Bronchial epithelial cell (primary cell): ENCODE data around the gene NUDT3. TPM values are rescaled to one million over a fixed set of nuclear protein-coding genes. Genes with fewer than 3 reads are reported as not detected.

Source experiments
- DNase-seq: peaks from one replicate; pipeline ENCODE4 v3.0.0-alpha.2; 2010; ENCODE audit warnings: low read depth
- FAIRE-seq: peaks from 2 replicates; lab custom pipeline; 2011; peaks lifted over from hg19 to GRCh38; lab: Jason Lieb, UNC
- H3K27me3 ChIP-seq: 2 replicates; pipeline ENCODE4 v1.5.1; 2011; ENCODE audit warnings: low read length; ENCODE audit not compliant: control insufficient read depth, insufficient read depth
- H3K36me3 ChIP-seq: 2 replicates; pipeline ENCODE4 v1.5.1; 2011; ENCODE audit warnings: low read length; ENCODE audit not compliant: control insufficient read depth, insufficient read depth
- H3K4me3 ChIP-seq: 2 replicates; pipeline ENCODE4 v1.5.1; 2011; ENCODE audit warnings: mild to moderate bottlenecking, low read depth, low read length, control low read depth
- total RNA-seq: library from RNA; depleted of rRNA; stranded (reverse); fragments of >200 nt; gene quantifications from 2 replicates; pipeline ENCODE4 v1.2.1, GENCODE V29; 2014
- TF ChIP-seq, protein P1 (sequence below): IDR thresholded peaks from 2 replicates; pipeline ENCODE4 v1.5.1; 2011; ENCODE audit warnings: mild to moderate bottlenecking, moderate library complexity, low read length, control low read depth, inconsistent platforms; ENCODE audit not compliant: insufficient read depth, severe bottlenecking

The NUDT3 gene
- total RNA-seq, 1 donor from 2014 or later: 15.8 TPM

DNA sequence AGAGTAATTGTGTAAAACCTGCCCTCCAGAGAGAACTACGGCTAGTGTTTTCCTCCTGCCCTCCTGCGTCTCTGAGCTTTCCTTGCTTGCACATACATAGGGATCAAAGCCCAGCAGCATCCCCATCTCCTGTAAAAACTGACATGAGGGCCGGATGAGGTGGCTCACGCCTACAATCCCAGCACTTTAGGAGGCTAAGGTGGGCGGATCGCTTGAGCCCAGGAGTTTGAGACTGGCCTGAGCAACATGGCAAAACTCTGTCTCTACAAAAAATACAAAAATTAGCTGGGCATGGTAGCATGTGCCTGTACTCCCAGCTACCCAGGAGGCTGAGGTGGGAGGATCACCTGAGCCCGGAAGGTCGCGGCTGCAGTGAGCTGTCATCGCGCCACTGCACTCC is 103.3 kb downstream of the NUDT3 start:
- H3K4me3 ChIP-seq: no peak overlapping the region
- H3K27me3 ChIP-seq: no peaks in the 10 kb centered on the region
- peaks cover 4% of the 10 kb centered on the region for H3K36me3 ChIP-seq
- DNase-seq (no peak), FAIRE-seq (no peak)
- TF ChIP-seq, protein P1, sequence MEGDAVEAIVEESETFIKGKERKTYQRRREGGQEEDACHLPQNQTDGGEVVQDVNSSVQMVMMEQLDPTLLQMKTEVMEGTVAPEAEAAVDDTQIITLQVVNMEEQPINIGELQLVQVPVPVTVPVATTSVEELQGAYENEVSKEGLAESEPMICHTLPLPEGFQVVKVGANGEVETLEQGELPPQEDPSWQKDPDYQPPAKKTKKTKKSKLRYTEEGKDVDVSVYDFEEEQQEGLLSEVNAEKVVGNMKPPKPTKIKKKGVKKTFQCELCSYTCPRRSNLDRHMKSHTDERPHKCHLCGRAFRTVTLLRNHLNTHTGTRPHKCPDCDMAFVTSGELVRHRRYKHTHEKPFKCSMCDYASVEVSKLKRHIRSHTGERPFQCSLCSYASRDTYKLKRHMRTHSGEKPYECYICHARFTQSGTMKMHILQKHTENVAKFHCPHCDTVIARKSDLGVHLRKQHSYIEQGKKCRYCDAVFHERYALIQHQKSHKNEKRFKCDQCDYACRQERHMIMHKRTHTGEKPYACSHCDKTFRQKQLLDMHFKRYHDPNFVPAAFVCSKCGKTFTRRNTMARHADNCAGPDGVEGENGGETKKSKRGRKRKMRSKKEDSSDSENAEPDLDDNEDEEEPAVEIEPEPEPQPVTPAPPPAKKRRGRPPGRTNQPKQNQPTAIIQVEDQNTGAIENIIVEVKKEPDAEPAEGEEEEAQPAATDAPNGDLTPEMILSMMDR: no peak

DNA sequence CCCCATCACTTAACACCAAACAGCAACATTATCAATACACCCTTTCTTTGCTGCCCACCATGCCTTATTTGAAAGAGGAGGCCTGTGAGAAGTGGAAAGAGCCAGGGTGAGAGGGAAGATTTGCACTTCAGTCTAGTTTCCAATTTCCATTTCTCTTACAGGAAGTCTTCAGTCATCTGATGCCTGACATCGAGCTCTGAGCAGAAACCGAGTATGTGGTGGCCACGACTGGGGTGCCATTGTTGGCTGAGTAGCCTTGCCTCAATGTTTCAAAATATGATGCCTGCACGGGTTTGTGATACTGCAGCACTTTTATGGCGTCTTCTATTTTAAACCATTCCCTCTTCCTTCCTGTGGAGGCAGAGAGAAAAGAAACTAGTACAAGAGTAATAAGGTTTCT is 103.9 kb downstream of the NUDT3 start:
- TF ChIP-seq, protein P1: no peak
- peaks cover 2% of the 10 kb centered on the region for H3K36me3 ChIP-seq

DNA sequence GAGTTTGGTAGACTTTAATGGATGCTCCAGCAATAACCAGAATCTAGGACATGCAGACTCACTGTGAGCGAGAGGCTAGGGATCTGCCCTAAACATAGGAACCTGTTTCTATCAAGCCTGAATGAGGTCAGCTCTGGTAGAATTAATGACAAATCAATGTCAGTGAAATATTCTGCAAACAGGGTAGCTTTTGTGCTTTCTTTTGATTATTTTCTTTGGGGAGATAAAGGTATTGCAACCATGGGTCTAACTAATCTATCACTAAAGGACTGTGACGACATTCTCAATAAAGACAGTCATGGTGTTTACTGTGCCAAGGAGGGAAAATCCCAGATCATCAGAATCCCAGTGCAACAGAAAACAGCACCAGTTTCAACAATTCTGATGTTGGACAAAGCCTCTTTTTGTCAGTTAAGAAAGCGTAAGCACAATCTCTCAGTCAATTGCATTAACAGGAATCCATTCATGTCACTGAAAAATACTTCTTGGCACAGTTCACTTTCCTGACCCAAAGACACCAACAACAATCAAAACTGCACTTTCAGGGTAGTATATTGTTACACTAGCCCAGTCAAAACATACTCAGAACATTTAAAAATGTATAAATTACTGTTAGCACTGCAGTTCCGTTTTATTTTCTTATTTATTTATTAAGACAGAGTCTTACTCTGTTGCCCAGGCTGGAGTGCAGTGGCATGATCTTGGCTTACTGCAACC is 106.9 kb downstream of the NUDT3 start:
- H3K36me3 ChIP-seq: no peaks in the 10 kb centered on the region
- FAIRE-seq: no peak

More for the DNA sequence above, 103.9 kb downstream of the NUDT3 start:
- Histone ChIP-seq H3K4me3 (no peak overlapping the region), H3K27me3 (no peaks in the 10 kb centered on the region)
- DNase-seq (no peak), FAIRE-seq (no peak)

DNA sequence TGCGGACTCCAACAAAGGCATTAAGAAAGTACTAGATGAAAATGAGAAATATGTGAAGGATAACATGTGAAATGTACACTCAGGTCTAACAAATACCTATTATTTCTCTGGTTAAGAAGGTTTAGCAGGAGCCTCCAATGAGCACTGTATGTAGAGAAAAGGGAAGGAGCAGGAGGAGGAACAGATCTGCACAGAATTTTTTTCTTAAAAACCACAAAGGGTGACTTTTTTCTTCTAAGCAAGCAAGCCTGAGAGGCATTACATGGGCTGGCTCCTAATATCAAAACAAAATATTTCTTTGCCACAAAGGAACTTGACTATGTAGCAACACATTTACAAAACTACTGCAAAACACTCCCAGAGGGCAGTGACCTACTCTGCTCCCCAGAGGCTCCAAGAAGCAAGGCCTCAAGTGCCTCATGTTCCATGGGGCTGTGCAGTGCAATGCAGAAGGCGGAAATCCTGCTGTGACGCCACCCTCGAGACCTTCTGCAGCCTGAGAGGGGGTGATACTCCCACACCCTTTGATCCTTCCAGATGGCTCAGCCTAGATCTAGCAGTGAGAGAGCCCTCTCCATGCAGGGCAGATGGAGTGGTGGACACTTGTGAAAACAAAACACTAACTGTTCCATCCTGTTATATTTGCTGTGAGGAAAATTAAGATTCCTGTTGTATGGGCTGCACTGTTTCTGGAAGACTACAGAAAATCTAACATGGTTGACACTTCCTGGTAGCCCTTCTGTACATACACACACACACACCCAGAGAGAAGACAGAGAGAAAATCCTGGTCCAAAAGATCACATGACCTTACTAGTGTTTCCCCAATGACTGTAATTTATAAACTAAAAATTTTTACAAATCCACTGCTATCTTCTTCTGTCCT is 107.7 kb downstream of the NUDT3 start:
- H3K27me3 ChIP-seq: no peaks in the 10 kb centered on the region
- TF ChIP-seq, protein P1: no peak
- DNase-seq (no peak), FAIRE-seq (no peak)
- no peak overlapping the region for H3K4me3 ChIP-seq
- H3K36me3 ChIP-seq: no peaks in the 10 kb centered on the region

More for the DNA sequence above, 106.9 kb downstream of the NUDT3 start:
- no peak for DNase-seq
- Histone ChIP-seq H3K27me3 (no peaks in the 10 kb centered on the region), H3K4me3 (no peak overlapping the region)
- TF ChIP-seq, protein P1: no peak

DNA sequence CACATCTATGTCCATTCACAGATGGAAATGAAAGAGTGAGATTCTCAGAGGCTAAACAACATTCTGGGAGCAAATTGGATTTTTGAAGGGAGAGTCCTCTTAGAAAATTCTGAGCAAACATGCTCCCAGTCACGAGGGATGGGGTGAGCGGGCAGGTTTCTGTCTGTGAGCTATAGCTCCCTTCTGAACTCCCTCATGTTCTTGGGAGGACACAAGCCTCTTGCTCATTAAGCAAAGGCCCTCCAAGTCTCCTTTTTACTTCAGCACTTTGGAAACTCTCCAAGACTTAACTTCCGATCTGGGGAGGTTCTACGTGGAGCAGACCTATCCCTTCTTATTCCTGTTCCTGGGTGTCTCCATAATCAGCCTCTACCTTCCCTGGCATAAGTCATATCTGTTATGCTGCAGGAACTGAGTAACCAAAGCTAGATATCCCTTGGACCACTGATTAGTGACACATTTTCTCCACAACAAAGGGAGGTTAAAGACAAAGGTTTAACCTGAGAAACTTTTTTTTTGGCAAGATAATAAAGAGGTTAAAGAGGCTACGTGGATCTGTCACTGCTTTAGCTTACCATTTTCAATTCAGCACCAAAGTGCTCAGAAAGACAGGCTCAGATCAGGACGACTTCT is 110.7 kb downstream of the NUDT3 start:
- H3K36me3 ChIP-seq: no peaks in the 10 kb centered on the region

More for the DNA sequence above, 110.7 kb downstream of the NUDT3 start:
- FAIRE-seq (no peak), DNase-seq (no peak)
- H3K4me3 ChIP-seq: no peak overlapping the region
- no peaks in the 10 kb centered on the region for H3K27me3 ChIP-seq
- TF ChIP-seq, protein P1: no peak
